GM23338 (cell line): ENCODE measurements around the gene IQGAP2. TPM values are rescaled to one million over a fixed set of nuclear protein-coding genes. Genes with fewer than 3 reads are reported as not detected.

ENCODE experiments used
- ATAC-seq: fragments of 200-7000 bp; cut with Tn5 transposase; 3 replicates; pipeline ENCODE4 v1.9.1; 2020
- DNase-seq: peaks from one replicate; pipeline ENCODE4 v3.0.0-alpha.2; 2015; ENCODE audit warnings: low spot score
- H2AFZ ChIP-seq: fragments of 200-600 bp; sonication (generic); 2 replicates; pipeline ENCODE4 v1.8.0; 2016; ENCODE audit warnings: antibody characterized with exemption, mild to moderate bottlenecking, moderate library complexity
- H3F3A ChIP-seq: fragments of 200-600 bp; sonication (generic); replicated peaks from 2 replicates; pipeline ENCODE4 v1.8.0; 2017; ENCODE audit warnings: antibody characterized with exemption, mixed run types, low read depth
- H3K27ac ChIP-seq: fragments of 200-600 bp; sonication (generic); 2 replicates; pipeline ENCODE4 v1.6.1; 2016; ENCODE audit warnings: low read depth
- H3K27me3 ChIP-seq: fragments of 200-600 bp; sonication (generic); 2 replicates; pipeline ENCODE4 v1.8.0; 2016; ENCODE audit warnings: mild to moderate bottlenecking, mixed run types, moderate library complexity; ENCODE audit not compliant: insufficient read depth
- H3K36me3 ChIP-seq: fragments of 200-600 bp; sonication (generic); 2 replicates; pipeline ENCODE4 v1.8.0; 2016; ENCODE audit warnings: mild to moderate bottlenecking; ENCODE audit not compliant: insufficient read depth
- H3K4me1 ChIP-seq: fragments of 200-600 bp; sonication (generic); 2 replicates; pipeline ENCODE4 v1.8.0; 2016; ENCODE audit warnings: mild to moderate bottlenecking, moderate library complexity; ENCODE audit not compliant: insufficient read depth
- H3K4me2 ChIP-seq: fragments of 200-600 bp; sonication (generic); 2 replicates; pipeline ENCODE4 v1.7.1; 2017; ENCODE audit warnings: mixed run types
- H3K4me3 ChIP-seq: fragments of 200-600 bp; sonication (generic); 2 replicates; pipeline ENCODE4 v1.6.1; 2016; ENCODE audit warnings: mixed run types
- H3K79me2 ChIP-seq: fragments of 200-600 bp; sonication (generic); replicated peaks from 2 replicates; pipeline ENCODE4 v1.8.0; 2017; ENCODE audit warnings: mild to moderate bottlenecking; ENCODE audit not compliant: insufficient read depth
- H3K9me2 ChIP-seq: fragments of 200-600 bp; sonication (generic); 2 replicates; pipeline ENCODE4 v1.8.0; 2017; ENCODE audit not compliant: insufficient read depth
- H4K20me1 ChIP-seq: fragments of 200-600 bp; sonication (generic); replicated peaks from 2 replicates; pipeline ENCODE4 v1.8.0; 2017; ENCODE audit warnings: mild to moderate bottlenecking; ENCODE audit not compliant: insufficient read depth
- H3K27ac Mint-ChIP-seq: 2 replicates; pipeline ENCODE4 v1.8.0; 2020; ENCODE audit warnings: inconsistent platforms, mild to moderate bottlenecking, moderate library complexity, mixed read lengths
- H3K27me3 Mint-ChIP-seq: 3 replicates; pipeline ENCODE4 v1.8.0; 2022; ENCODE audit warnings: low read depth, mild to moderate bottlenecking, moderate library complexity, mixed read lengths, inconsistent platforms; ENCODE audit not compliant: insufficient read depth, poor library complexity
- H3K36me3 Mint-ChIP-seq: 3 replicates; pipeline ENCODE4 v1.8.0; 2021; ENCODE audit warnings: low read depth, mild to moderate bottlenecking, inconsistent platforms, moderate library complexity, mixed read lengths
- H3K4me1 Mint-ChIP-seq: 3 replicates; pipeline ENCODE4 v1.8.0; 2020; ENCODE audit warnings: mild to moderate bottlenecking, inconsistent platforms, mixed read lengths
- H3K4me3 Mint-ChIP-seq: 3 replicates; pipeline ENCODE4 v1.8.0; 2021; ENCODE audit warnings: moderate library complexity, mild to moderate bottlenecking, inconsistent platforms, mixed read lengths
- H3K9me3 Mint-ChIP-seq: 3 replicates; pipeline ENCODE4 v1.8.0; 2020; ENCODE audit warnings: moderate library complexity, mild to moderate bottlenecking, inconsistent platforms, mixed read lengths
- ETS1 ChIP-seq: IDR thresholded peaks from 2 replicates; pipeline ENCODE4 v1.6.1; 2016; ENCODE audit warnings: antibody characterized with exemption
- EZH2phosphoT487 ChIP-seq: fragments of 200-600 bp; sonication (generic); IDR thresholded peaks from one replicate; pipeline ENCODE4 v1.8.1; 2018; ENCODE audit warnings: antibody characterized with exemption; ENCODE audit not compliant: unreplicated experiment
- JUNB ChIP-seq: IDR thresholded peaks from one replicate; pipeline ENCODE4 v1.6.1; 2016; ENCODE audit warnings: antibody characterized with exemption; ENCODE audit not compliant: unreplicated experiment
- POLR2AphosphoS5 ChIP-seq: IDR thresholded peaks from 2 replicates; pipeline ENCODE4 v1.6.1; 2016; ENCODE audit warnings: antibody characterized with exemption, low read depth
- STAT1 ChIP-seq: IDR thresholded peaks from one replicate; pipeline ENCODE4 v1.6.1; 2016; ENCODE audit warnings: antibody characterized with exemption; ENCODE audit not compliant: unreplicated experiment
- ZNF114 ChIP-seq: fragments of 250-450 bp; sonication (Bioruptor Pico); IDR thresholded peaks from 2 replicates; pipeline ENCODE4 v1.5.0; 2020; ENCODE audit warnings: mild to moderate bottlenecking, moderate library complexity
- ZNF331 ChIP-seq: fragments of 250-450 bp; sonication (Bioruptor Pico); IDR thresholded peaks from 2 replicates; pipeline ENCODE4 v1.5.0; 2020; ENCODE audit warnings: low read depth, mild to moderate bottlenecking, moderate library complexity
- ZNF462 ChIP-seq: fragments of 250-450 bp; sonication (Bioruptor Pico); IDR thresholded peaks from 2 replicates; pipeline ENCODE4 v1.5.0; 2020; ENCODE audit warnings: mild to moderate bottlenecking, moderate library complexity
- polyA plus RNA-seq: library from polyadenylated mRNA; unstranded; fragments of >200 nt; fragmentation: Nextera tagmentation; extraction: Ambion mirVana; gene quantifications from 2 replicates; pipeline ENCODE4 v1.2.1, GENCODE V29; 2016
- total RNA-seq: library from RNA; depleted of rRNA; stranded (reverse); fragments of >200 nt; shearing (Covaris generic); gene quantifications from 2 replicates; pipeline ENCODE4 v1.2.3, GENCODE V29; 2014
- TF ChIP-seq, protein P1 (sequence below), 2 experiments: fragments of 200-600 bp in 1 of 2; sonication (generic) in 1 of 2; conservative IDR thresholded peaks; 2 replicates each; pipeline versions ENCODE4 v1.5.1 to v1.6.1; 2016 to 2017; ENCODE audit warnings: antibody characterized with exemption in 2 of 2, low read depth in 2 of 2, mild to moderate bottlenecking in 2 of 2, moderate library complexity in 1 of 2

IQGAP2 gene
- total and polyA plus RNA-seq, 2 experiments from 2014 or later, result 60.0 to 86.5 TPM

DNA sequence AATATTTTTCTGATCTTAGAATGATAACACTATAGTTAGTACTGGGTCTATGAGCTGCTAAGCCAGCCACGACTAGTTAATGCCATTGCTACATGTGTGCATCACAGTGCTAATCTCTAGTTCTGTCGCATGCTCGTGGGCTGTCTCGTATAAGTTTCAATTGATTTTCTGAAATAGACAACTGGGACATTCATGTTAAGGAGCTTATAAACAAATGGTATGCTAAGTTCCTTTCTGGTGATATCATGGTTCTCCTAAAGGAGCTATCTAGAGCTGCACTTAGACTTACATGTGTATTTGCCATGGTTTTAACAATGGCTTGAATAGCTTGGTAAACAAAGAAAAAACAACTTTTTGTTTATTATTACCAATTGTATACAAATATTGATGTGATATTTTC is 173.9 kb downstream of the IQGAP2 start:
- TF ChIP-seq ETS1 (no peak), ZNF331 (no peak)
- no peak overlapping the region for H3K27ac ChIP-seq
- ATAC-seq (no peak), DNase-seq (no peak)
- Mint-ChIP-seq H3K27ac (no peak overlapping the region), H3K27me3 (no peaks in the 10 kb centered on the region), H3K9me3 (no peaks in the 10 kb centered on the region), H3K4me1 (peaks cover 10% of the 10 kb centered on the region; the same call in 2 of the 3 replicates), H3K4me3 (no peak overlapping the region), H3K36me3 (no peaks in the 10 kb centered on the region)
- H3K4me2 ChIP-seq, result no peak overlapping the region
- H3K27me3 ChIP-seq, result no peaks in the 10 kb centered on the region
- H2AFZ ChIP-seq, result no peak overlapping the region
- H3K36me3 ChIP-seq, result no peaks in the 10 kb centered on the region
- H3K79me2 ChIP-seq, result no peaks in the 10 kb centered on the region
- H3K4me3 ChIP-seq, result no peak overlapping the region
- H3K9me2 ChIP-seq, result no peaks in the 10 kb centered on the region
- peaks cover 8% of the 10 kb centered on the region for H3K4me1 ChIP-seq
- H3F3A ChIP-seq, result no peaks in the 10 kb centered on the region
- H4K20me1 ChIP-seq, result no peaks in the 10 kb centered on the region

- no peaks in the 10 kb centered on the region for H3K9me3 Mint-ChIP-seq
- no peak overlapping the region for H3K27ac ChIP-seq
- no peak for ATAC-seq
- TF ChIP-seq EZH2phosphoT487 (no peak), POLR2AphosphoS5 (no peak), JUNB (no peak), ZNF114 (CRISPR knock-in tag) (no peak), ZNF462 (CRISPR knock-in tag) (no peak), STAT1 (no peak), ETS1 (no peak)
- TF ChIP-seq, protein P1, sequence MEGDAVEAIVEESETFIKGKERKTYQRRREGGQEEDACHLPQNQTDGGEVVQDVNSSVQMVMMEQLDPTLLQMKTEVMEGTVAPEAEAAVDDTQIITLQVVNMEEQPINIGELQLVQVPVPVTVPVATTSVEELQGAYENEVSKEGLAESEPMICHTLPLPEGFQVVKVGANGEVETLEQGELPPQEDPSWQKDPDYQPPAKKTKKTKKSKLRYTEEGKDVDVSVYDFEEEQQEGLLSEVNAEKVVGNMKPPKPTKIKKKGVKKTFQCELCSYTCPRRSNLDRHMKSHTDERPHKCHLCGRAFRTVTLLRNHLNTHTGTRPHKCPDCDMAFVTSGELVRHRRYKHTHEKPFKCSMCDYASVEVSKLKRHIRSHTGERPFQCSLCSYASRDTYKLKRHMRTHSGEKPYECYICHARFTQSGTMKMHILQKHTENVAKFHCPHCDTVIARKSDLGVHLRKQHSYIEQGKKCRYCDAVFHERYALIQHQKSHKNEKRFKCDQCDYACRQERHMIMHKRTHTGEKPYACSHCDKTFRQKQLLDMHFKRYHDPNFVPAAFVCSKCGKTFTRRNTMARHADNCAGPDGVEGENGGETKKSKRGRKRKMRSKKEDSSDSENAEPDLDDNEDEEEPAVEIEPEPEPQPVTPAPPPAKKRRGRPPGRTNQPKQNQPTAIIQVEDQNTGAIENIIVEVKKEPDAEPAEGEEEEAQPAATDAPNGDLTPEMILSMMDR (conservative IDR thresholded peaks at IDR 0.05; ENCODE audit: low read depth in 2 of 2), result no peak
These were observed 176.3 kb downstream of the IQGAP2 start for GRCh38 chr5:76579166-76579937.

More at GRCh38 chr5:76579166-76579937, 176.3 kb downstream of the IQGAP2 start:
- H3K4me3 Mint-ChIP-seq, result no peak overlapping the region
- no peaks in the 10 kb centered on the region for H3F3A ChIP-seq
- no peaks in the 10 kb centered on the region for H3K79me2 ChIP-seq
- DNase-seq, result no peak
- no peak overlapping the region for H3K4me2 ChIP-seq
- H3K36me3 Mint-ChIP-seq, result no peaks in the 10 kb centered on the region
- no peaks in the 10 kb centered on the region for H3K27me3 Mint-ChIP-seq
- no peak overlapping the region for H3K27ac Mint-ChIP-seq
- H3K4me3 ChIP-seq, result no peak overlapping the region
- H3K4me1 Mint-ChIP-seq, result peaks cover 24% of the 10 kb centered on the region
- H3K4me1 ChIP-seq, result peaks cover 28% of the 10 kb centered on the region
- H3K36me3 ChIP-seq, result no peaks in the 10 kb centered on the region
- no peaks in the 10 kb centered on the region for H3K9me2 ChIP-seq
- no peaks in the 10 kb centered on the region for H3K27me3 ChIP-seq
- no peaks in the 10 kb centered on the region for H4K20me1 ChIP-seq
- H2AFZ ChIP-seq, result no peak overlapping the region
